B cell (primary cell): ENCODE results near the gene CABLES2. TPM values are rescaled to one million over a fixed set of nuclear protein-coding genes. Genes with fewer than 3 reads are reported as not detected.

ENCODE experiments used
- ATAC-seq: fragments of 200-7000 bp; cut with Tn5 transposase; one replicate; pipeline ENCODE4 v1.10.0; 2021; ENCODE audit warnings: low read depth, mild to moderate bottlenecking, moderate number of reproducible peaks, moderate library complexity
- CTCF ChIA-PET: fragments of 350-600 bp; sonication (Branson Sonifier 250); formaldehyde crosslinking; loops from one replicate; lab custom pipeline; 2021; ENCODE audit warnings: antibody characterized with exemption, inconsistent platforms; lab: Charles Lee
- POLR2A ChIA-PET: fragments of 350-600 bp; sonication (Branson Sonifier 250); formaldehyde crosslinking; loops from one replicate; lab custom pipeline; 2021; ENCODE audit warnings: antibody characterized with exemption; lab: Charles Lee
- DNase-seq: peaks from one replicate; pipeline ENCODE4 v3.0.0; 2013
- H2AFZ ChIP-seq: 2 replicates; pipeline ENCODE4 v1.6.1; 2012; ENCODE audit warnings: mild to moderate bottlenecking, low read depth, low read length; ENCODE audit not compliant: insufficient read depth, poor library complexity, severe bottlenecking
- H3K27ac ChIP-seq, 2 donors: 1 replicate in 1 of 2; 2 replicates in 1 of 2; pipeline ENCODE4 v1.5.1; 2012 to 2013; ENCODE audit warnings: low read length in 2 of 2, mild to moderate bottlenecking in 2 of 2, moderate library complexity in 1 of 2
- H3K27me3 ChIP-seq, 4 experiments: fragments of 200-600 bp in 1 of 4; sonication (generic) in 1 of 4; replicated peaks in 1 of 4; 1 replicate in 2 of 4; 2 replicates in 2 of 4; pipeline versions ENCODE4 v1.6.1 to v1.7.0; 2013 to 2016; ENCODE audit warnings: low read length in 3 of 4, mild to moderate bottlenecking in 2 of 4, mixed read lengths in 1 of 4, moderate library complexity in 1 of 4; ENCODE audit not compliant: insufficient read depth in 4 of 4, control insufficient read depth in 3 of 4; ENCODE audit errors: control extremely low read depth in 1 of 4
- H3K36me3 ChIP-seq, 2 experiments: replicated peaks in 1 of 2; 1 replicate in 1 of 2; 2 replicates in 1 of 2; pipeline versions ENCODE4 v1.6.1 to v1.7.1; 2013; ENCODE audit warnings: low read length in 1 of 2; ENCODE audit not compliant: insufficient read depth in 2 of 2, control insufficient read depth in 1 of 2; ENCODE audit errors: control extremely low read depth in 1 of 2, extremely low read depth in 1 of 2
- H3K4me1 ChIP-seq, 2 donors: fragments of 200-600 bp in 1 of 2; sonication (generic) in 1 of 2; 1 replicate in 1 of 2; 2 replicates in 1 of 2; pipeline versions ENCODE4 v1.5.1 to v1.6.1; 2013 to 2017; ENCODE audit warnings: low read length in 2 of 2; ENCODE audit not compliant: control insufficient read depth in 2 of 2, insufficient read depth in 2 of 2
- H3K4me2 ChIP-seq: replicated peaks from 2 replicates; pipeline ENCODE3; 2012; ENCODE audit warnings: mild to moderate bottlenecking, low read depth, low read length; ENCODE audit not compliant: poor library complexity, severe bottlenecking
- H3K4me3 ChIP-seq, 5 experiments: fragments of 200-600 bp in 1 of 5; sonication (generic) in 1 of 5; 1 replicate in 3 of 5; 2 replicates in 2 of 5; pipeline versions ENCODE4 v1.5.1 to v1.7.0; 2011 to 2016; ENCODE audit warnings: low read length in 4 of 5, mild to moderate bottlenecking in 4 of 5, low read depth in 2 of 5, control low read depth in 1 of 5, moderate library complexity in 1 of 5; ENCODE audit not compliant: insufficient read depth in 1 of 5; ENCODE audit errors: control extremely low read depth in 1 of 5, extremely low read depth in 1 of 5
- H3K79me2 ChIP-seq: fragments of 200-600 bp; sonication (generic); one replicate; pipeline ENCODE4 v1.6.0; 2016; ENCODE audit warnings: low read length; ENCODE audit not compliant: control insufficient read depth, insufficient read depth
- H3K9ac ChIP-seq: fragments of 200-600 bp; sonication (generic); 2 replicates; pipeline ENCODE4 v1.6.1; 2017; ENCODE audit warnings: mild to moderate bottlenecking, low read length, moderate library complexity
- H3K9me3 ChIP-seq, 3 donors: one replicate each; pipeline versions ENCODE4 v1.6.1 to v1.7.1; 2013; ENCODE audit warnings: low read length in 2 of 3; ENCODE audit not compliant: control insufficient read depth in 2 of 3, insufficient read depth in 1 of 3; ENCODE audit errors: control extremely low read depth in 1 of 3
- H4K20me1 ChIP-seq: 2 replicates; pipeline ENCODE4 v1.6.0; 2012; ENCODE audit warnings: mild to moderate bottlenecking, low read length; ENCODE audit not compliant: insufficient read depth, control insufficient read depth, poor library complexity, severe bottlenecking
- H3K27ac Mint-ChIP-seq: one replicate; pipeline ENCODE4 v1.8.0; 2021; ENCODE audit warnings: mixed read lengths
- H3K27me3 Mint-ChIP-seq: one replicate; pipeline ENCODE4 v1.8.0; 2021; ENCODE audit warnings: mixed read lengths
- H3K4me1 Mint-ChIP-seq: one replicate; pipeline ENCODE4 v1.8.0; 2021; ENCODE audit warnings: mixed read lengths
- H3K4me3 Mint-ChIP-seq: one replicate; pipeline ENCODE4 v1.8.0; 2021; ENCODE audit warnings: mixed read lengths
- H3K9me3 Mint-ChIP-seq: one replicate; pipeline ENCODE4 v1.8.0; 2022; ENCODE audit warnings: mixed read lengths; ENCODE audit not compliant: insufficient read depth
- EZH2 ChIP-seq: IDR thresholded peaks from 2 replicates; pipeline ENCODE4 v1.6.1; 2012; ENCODE audit warnings: borderline replicate concordance, low read depth, mild to moderate bottlenecking, moderate library complexity, low read length; ENCODE audit not compliant: insufficient read depth, poor library complexity, severe bottlenecking
- WGBS: methylation state at CpG from one replicate; pipeline ENCODE4 v1.1.5; 2013; ENCODE audit warnings: missing lambda C conversion rate; ENCODE audit not compliant: insufficient coverage; 5-methylcytosine and 5-hydroxymethylcytosine counted together
- intact Hi-C: fragments of 100-400 bp; cut with micrococcal nuclease; formaldehyde crosslinking; loops from one replicate; pipeline ENCODE4 v1.10.0; 2022
- polyA plus RNA-seq: library from polyadenylated mRNA; depleted of rRNA; stranded (reverse); fragments of >200 nt; gene quantifications from 2 replicates; pipeline ENCODE4 v1.2.3, GENCODE V29; 2012
- total RNA-seq, 2 donors: library from RNA; stranded (reverse); fragments of 120-200 nt in 1 of 2; gene quantifications; 1 replicate in 1 of 2; 2 replicates in 1 of 2; pipeline versions ENCODE4 v1.2.3 to v1.2.4, GENCODE V29; 2013 to 2022
- TF ChIP-seq, protein P1 (sequence below): fragments of 200-600 bp; IDR thresholded peaks from one replicate; pipeline ENCODE4 v1.8.0; 2022; ENCODE audit warnings: antibody characterized with exemption, mild to moderate bottlenecking

CABLES2 gene
- total and polyA plus RNA-seq, 2 donors (not counting 1 experiment from before 2014, with no cell fraction given) = 4.8 to 8.2 TPM

DNA sequence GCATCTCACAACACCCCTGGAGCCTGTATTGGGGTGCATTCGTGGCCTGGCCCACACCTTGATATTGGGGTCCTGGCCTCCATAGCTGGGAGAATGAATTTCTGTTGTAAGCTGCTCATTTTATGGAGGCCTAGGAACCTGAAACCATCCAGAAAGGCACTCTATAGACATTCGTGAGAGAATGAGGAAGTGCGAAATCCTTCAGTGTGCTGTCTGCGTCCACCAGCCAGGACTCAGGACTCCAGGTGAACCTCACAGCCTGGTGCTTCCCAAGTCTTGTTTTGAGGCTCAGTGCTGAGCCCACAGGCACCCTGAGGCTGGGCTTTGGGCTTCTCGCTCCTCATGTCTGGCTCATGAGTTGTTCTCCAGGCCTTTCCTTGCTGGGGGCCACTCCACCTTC, 32.1 kb upstream of the CABLES2 start:
- ChIA-PET CTCF (no interaction called here), POLR2A (no interaction called here)
- Mint-ChIP-seq H3K4me3 (no peak overlapping the region), H3K27me3 (peaks cover 32% of the 10 kb centered on the region), H3K4me1 (peaks cover 2% of the 10 kb centered on the region), H3K9me3 (no peaks in the 10 kb centered on the region), H3K27ac (no peak overlapping the region)
- intact Hi-C loops = no loop called here
- H3K36me3 ChIP-seq = no peaks in the 10 kb centered on the region
- H3K27ac ChIP-seq = no peak overlapping the region
- 49% methylated on average over 4 of the region's 5 CpGs for WGBS
- peaks cover 0 to 18% (median 0%) of the 10 kb centered on the region in 4 experiments for H3K27me3 ChIP-seq
- TF ChIP-seq, protein P1, sequence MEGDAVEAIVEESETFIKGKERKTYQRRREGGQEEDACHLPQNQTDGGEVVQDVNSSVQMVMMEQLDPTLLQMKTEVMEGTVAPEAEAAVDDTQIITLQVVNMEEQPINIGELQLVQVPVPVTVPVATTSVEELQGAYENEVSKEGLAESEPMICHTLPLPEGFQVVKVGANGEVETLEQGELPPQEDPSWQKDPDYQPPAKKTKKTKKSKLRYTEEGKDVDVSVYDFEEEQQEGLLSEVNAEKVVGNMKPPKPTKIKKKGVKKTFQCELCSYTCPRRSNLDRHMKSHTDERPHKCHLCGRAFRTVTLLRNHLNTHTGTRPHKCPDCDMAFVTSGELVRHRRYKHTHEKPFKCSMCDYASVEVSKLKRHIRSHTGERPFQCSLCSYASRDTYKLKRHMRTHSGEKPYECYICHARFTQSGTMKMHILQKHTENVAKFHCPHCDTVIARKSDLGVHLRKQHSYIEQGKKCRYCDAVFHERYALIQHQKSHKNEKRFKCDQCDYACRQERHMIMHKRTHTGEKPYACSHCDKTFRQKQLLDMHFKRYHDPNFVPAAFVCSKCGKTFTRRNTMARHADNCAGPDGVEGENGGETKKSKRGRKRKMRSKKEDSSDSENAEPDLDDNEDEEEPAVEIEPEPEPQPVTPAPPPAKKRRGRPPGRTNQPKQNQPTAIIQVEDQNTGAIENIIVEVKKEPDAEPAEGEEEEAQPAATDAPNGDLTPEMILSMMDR = no peak
- TF ChIP-seq EZH2 = no peak
- no peak overlapping the region for H3K9ac ChIP-seq
- peaks cover 0 to 3% of the 10 kb centered on the region in 2 donors for H3K4me1 ChIP-seq
- peak; percentile 38 for DNase-seq
- peaks cover 0 to 3% (median 0%) of the 10 kb centered on the region in 3 donors for H3K9me3 ChIP-seq
- peak; percentile 47 for ATAC-seq
- H3K4me3 ChIP-seq = no peak overlapping the region
- H3K79me2 ChIP-seq = no peaks in the 10 kb centered on the region
- H3K4me2 ChIP-seq = no peak overlapping the region
- no peaks in the 10 kb centered on the region for H4K20me1 ChIP-seq
- H2AFZ ChIP-seq = no peak overlapping the region

DNA sequence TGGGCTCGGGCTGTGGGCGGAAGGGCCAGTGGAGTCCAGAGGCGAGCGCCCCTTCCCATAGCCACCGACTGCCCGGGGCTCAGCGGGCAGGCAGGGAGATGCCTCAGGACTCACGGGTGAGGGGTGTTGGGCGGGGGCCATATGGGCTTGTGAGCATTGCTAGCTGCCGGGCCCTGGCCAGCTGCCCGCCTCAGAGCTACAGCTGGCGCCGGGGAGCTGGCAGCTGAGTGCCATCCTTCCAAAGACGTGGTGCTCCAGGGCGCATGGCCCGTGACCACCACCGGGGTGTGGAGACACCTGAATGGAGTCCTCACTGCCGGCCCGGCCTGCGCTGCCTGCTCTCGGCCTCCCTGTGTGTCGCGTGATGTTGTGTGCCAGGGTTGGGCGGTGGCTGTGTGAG, 30.8 kb upstream of the CABLES2 start:
- Mint-ChIP-seq H3K27ac (no peak overlapping the region), H3K4me3 (no peak overlapping the region), H3K27me3 (peaks cover 35% of the 10 kb centered on the region), H3K4me1 (peaks cover 2% of the 10 kb centered on the region), H3K9me3 (no peaks in the 10 kb centered on the region)
- ATAC-seq (no peak), DNase-seq (no peak)
- ChIA-PET POLR2A (no interaction called here), CTCF (no interaction called here)
- Histone ChIP-seq H3K27me3 (peaks cover 0 to 18% (median 0%) of the 10 kb centered on the region in 4 experiments), H3K4me3 (no peak overlapping the region), H4K20me1 (no peaks in the 10 kb centered on the region), H3K9ac (no peak overlapping the region), H3K9me3 (peaks cover 0 to 3% (median 0%) of the 10 kb centered on the region in 3 donors), H3K4me2 (no peak overlapping the region), H3K79me2 (no peaks in the 10 kb centered on the region), H3K27ac (no peak overlapping the region), H3K36me3 (no peaks in the 10 kb centered on the region), H2AFZ (no peak overlapping the region), H3K4me1 (peaks cover 0 to 3% of the 10 kb centered on the region in 2 donors)
- intact Hi-C loops = no loop called here
- 93% methylated on average over 24 of the region's 24 CpGs for WGBS
- no peak for TF ChIP-seq EZH2
- TF ChIP-seq, protein P1 = no peak
